Measurements from ENCODE around the gene RAB28.

- TF ChIP-seq GATA2 (IDR thresholded peaks at IDR 0.05; ENCODE audit: low read depth, low read length), result no peak
- TF ChIP-seq GATA3 (IDR thresholded peaks at IDR 0.05; ENCODE audit: low read depth, low read length), result no peak
These were observed 136.5 kb downstream of the RAB28 start for GRCh38 chr4:13347517-13348125.
